Smooth muscle cell (in vitro differentiated cells): ENCODE measurements around the gene CCDC187. TPM values are rescaled to one million over a fixed set of nuclear protein-coding genes. Genes with fewer than 3 reads are reported as not detected.

Source experiments
- DNase-seq: peaks from one replicate; lab custom pipeline; 2025; ENCODE audit not compliant: unreplicated experiment; lab: John Stamatoyannopoulos, UW
- H2AFZ ChIP-seq: fragments of 200-600 bp; sonication (generic); 2 replicates; pipeline ENCODE4 v1.6.0; 2016; ENCODE audit warnings: antibody characterized with exemption, low read depth, mild to moderate bottlenecking
- H3F3A ChIP-seq: fragments of 200-600 bp; sonication (generic); 2 replicates; pipeline ENCODE4 v1.6.0; 2017; ENCODE audit warnings: antibody characterized with exemption, low read depth
- H3K27ac ChIP-seq: fragments of 200-600 bp; sonication (generic); 2 replicates; pipeline ENCODE4 v1.5.1; 2016; ENCODE audit warnings: low read depth, mild to moderate bottlenecking
- H3K27me3 ChIP-seq: fragments of 200-600 bp; sonication (generic); 2 replicates; pipeline ENCODE4 v1.6.1; 2016; ENCODE audit warnings: low read depth, mild to moderate bottlenecking
- H3K36me3 ChIP-seq: fragments of 200-600 bp; sonication (generic); 2 replicates; pipeline ENCODE4 v1.5.1; 2016; ENCODE audit warnings: low read depth
- H3K4me1 ChIP-seq: fragments of 200-600 bp; sonication (generic); 2 replicates; pipeline ENCODE4 v1.5.1; 2016; ENCODE audit warnings: low read depth
- H3K4me2 ChIP-seq: fragments of 200-600 bp; sonication (generic); 2 replicates; pipeline ENCODE4 v1.6.0; 2016; ENCODE audit warnings: mild to moderate bottlenecking
- H3K4me3 ChIP-seq: fragments of 200-600 bp; sonication (generic); 2 replicates; pipeline ENCODE4 v1.5.1; 2016; ENCODE audit warnings: mild to moderate bottlenecking
- H3K79me2 ChIP-seq: fragments of 200-600 bp; sonication (generic); 2 replicates; pipeline ENCODE4 v1.6.0; 2016; ENCODE audit warnings: low read depth, mild to moderate bottlenecking
- H3K9ac ChIP-seq: fragments of 200-600 bp; sonication (generic); 2 replicates; pipeline ENCODE4 v1.6.0; 2016; ENCODE audit warnings: low read depth
- H3K9me3 ChIP-seq: fragments of 200-600 bp; sonication (generic); replicated peaks from 2 replicates; pipeline ENCODE4 v1.5.1; 2016; ENCODE audit warnings: low read depth
- H4K20me1 ChIP-seq: fragments of 200-600 bp; sonication (generic); 2 replicates; pipeline ENCODE4 v1.6.0; 2016; ENCODE audit warnings: low read depth
- CTCF ChIP-seq: fragments of 200-600 bp; sonication (generic); IDR thresholded peaks from 2 replicates; pipeline ENCODE4 v1.5.1; 2017; ENCODE audit warnings: borderline replicate concordance, mild to moderate bottlenecking, antibody characterized with exemption; ENCODE audit not compliant: insufficient read depth, poor library complexity, severe bottlenecking
- WGBS: methylation state at CpG from one replicate; pipeline ENCODE4 v1.1.7; 2016; ENCODE audit warnings: low lambda C conversion rate; 5-methylcytosine and 5-hydroxymethylcytosine counted together
- polyA plus RNA-seq: library from polyadenylated mRNA; unstranded; fragments of >200 nt; fragmentation: Nextera tagmentation; extraction: Ambion mirVana; gene quantifications from 2 replicates; pipeline ENCODE4 v1.2.1, GENCODE V29; 2016
- total RNA-seq: library from RNA; depleted of rRNA; stranded (reverse); fragments of >200 nt; gene quantifications from 2 replicates; pipeline ENCODE4 v1.2.3, GENCODE V29; 2014

The CCDC187 gene
- total and polyA plus RNA-seq, 2 experiments from 2014 or later: 0.10 TPM; not detected in 1

GRCh38 chr9:136336881-136337280, 33.0 kb upstream of the CCDC187 start:
- no peaks in the 10 kb centered on the region for H3K27me3 ChIP-seq
- H2AFZ ChIP-seq: no peak overlapping the region
- H3K4me3 ChIP-seq: no peak overlapping the region
- no peak overlapping the region for H3K4me2 ChIP-seq
- peaks cover 1% of the 10 kb centered on the region for H3K4me1 ChIP-seq
- H3K36me3 ChIP-seq: no peaks in the 10 kb centered on the region
- peaks cover 83% of the 10 kb centered on the region for H4K20me1 ChIP-seq
- H3K79me2 ChIP-seq: peaks cover 12% of the 10 kb centered on the region
- no peak overlapping the region for H3K27ac ChIP-seq
- DNase-seq: no peak
- no peak overlapping the region for H3K9ac ChIP-seq
- WGBS: 96% methylated on average over 23 of the region's 23 CpGs
- no peaks in the 10 kb centered on the region for H3F3A ChIP-seq
- TF ChIP-seq CTCF: no peak
- no peaks in the 10 kb centered on the region for H3K9me3 ChIP-seq

GRCh38 chr9:136336156-136336870, 32.4 kb upstream of the CCDC187 start:
- Histone ChIP-seq H3K4me2 (no peak overlapping the region), H3K27ac (no peak overlapping the region), H3K27me3 (no peaks in the 10 kb centered on the region), H4K20me1 (peaks cover 85% of the 10 kb centered on the region), H3K36me3 (no peaks in the 10 kb centered on the region), H3K9ac (no peak overlapping the region), H3K9me3 (no peaks in the 10 kb centered on the region), H3K79me2 (peaks cover 18% of the 10 kb centered on the region), H3F3A (no peaks in the 10 kb centered on the region), H3K4me1 (no peaks in the 10 kb centered on the region), H2AFZ (no peak overlapping the region), H3K4me3 (no peak overlapping the region)
- no peak for TF ChIP-seq CTCF
- WGBS: 88% methylated on average over 24 of the region's 30 CpGs
- DNase-seq: no peak

GRCh38 chr9:136335296-136336155, 31.6 kb upstream of the CCDC187 start:
- Histone ChIP-seq H2AFZ (no peak overlapping the region), H4K20me1 (peaks cover 91% of the 10 kb centered on the region), H3K4me1 (no peaks in the 10 kb centered on the region), H3K9me3 (no peaks in the 10 kb centered on the region), H3K4me3 (no peak overlapping the region), H3K4me2 (no peak overlapping the region), H3K27me3 (no peaks in the 10 kb centered on the region), H3K27ac (no peak overlapping the region), H3F3A (no peaks in the 10 kb centered on the region), H3K9ac (no peak overlapping the region), H3K79me2 (peaks cover 26% of the 10 kb centered on the region), H3K36me3 (no peaks in the 10 kb centered on the region)
- TF ChIP-seq CTCF: no peak
- no peak for DNase-seq
- 83% methylated on average over 22 of the region's 26 CpGs for WGBS
